Suppressor macrophage treated with lipopolysaccharide for 1 hour (primary cell): ENCODE results near the gene ACADVL.

Experiments
- DNase-seq, 3 donors: peaks; one replicate each; pipeline ENCODE4 v3.0.0-alpha.2; 2020 to 2022

The ACADVL gene

GRCh38 chr17:7252176-7253043 lies 32.7 kb downstream of the ACADVL start, which contains the start of gene ELP5:
ELP5 (plus strand) TSS chr17:7252215; CDS start chr17:7252551, 336 bp downstream.
- DNase-seq: peak; percentile 95 to 97 (median 96)

- DNase-seq: no peak
These were observed 33.3 kb downstream of the ACADVL start for GRCh38 chr17:7253082-7253481.

- DNase-seq: no peak
These were observed 34.8 kb downstream of the ACADVL start for GRCh38 chr17:7254511-7254910.

- DNase-seq: no peak
These were observed 37.2 kb downstream of the ACADVL start for GRCh38 chr17:7256766-7257456.

- DNase-seq: peak; percentile 86 to 89 (median 87)
These were observed 39.2 kb downstream of the ACADVL start for GRCh38 chr17:7258731-7259554.

GRCh38 chr17:7259555-7259889 lies 39.8 kb downstream of the ACADVL start:
- no peak for DNase-seq

- no peak for DNase-seq
These were observed 40.4 kb downstream of the ACADVL start for GRCh38 chr17:7260151-7260550.

- DNase-seq: peak in 1 of 3 donors; percentile 39
These were observed 41.1 kb downstream of the ACADVL start for GRCh38 chr17:7260651-7261378.

- peak in 2 of 3 donors; percentile 16 to 38 for DNase-seq
These were observed 41.8 kb downstream of the ACADVL start for GRCh38 chr17:7261379-7262191.

GRCh38 chr17:7262192-7262934 lies 42.6 kb downstream of the ACADVL start, which contains the start of gene CLDN7:
CLDN7 (minus strand) TSS chr17:7262478; CDS start chr17:7262043, 435 bp downstream.
- DNase-seq: no peak

GRCh38 chr17:7262935-7263800 lies 43.4 kb downstream of the ACADVL start:
- DNase-seq: peak; percentile 31 to 42 (median 32)

- DNase-seq: no peak
These were observed 44.0 kb downstream of the ACADVL start for GRCh38 chr17:7263801-7264078.

- no peak for DNase-seq
These were observed 47.0 kb downstream of the ACADVL start for GRCh38 chr17:7266784-7267183.
